ENCODE results near the gene SLC43A3. TPM values are rescaled to one million over a fixed set of nuclear protein-coding genes. Genes with fewer than 3 reads are reported as not detected.
A peak's percentile ranks its signal among the peaks of the same experiment; 100 is the strongest.
"Not testable (repeated sequence)": the region's sequence is repeated elsewhere in the genome, so short reads cannot be mapped to it uniquely, and the experiment has no call there.

The SLC43A3 gene
- total RNA-seq, 1 donor from 2014 or later = 117 TPM

DNA sequence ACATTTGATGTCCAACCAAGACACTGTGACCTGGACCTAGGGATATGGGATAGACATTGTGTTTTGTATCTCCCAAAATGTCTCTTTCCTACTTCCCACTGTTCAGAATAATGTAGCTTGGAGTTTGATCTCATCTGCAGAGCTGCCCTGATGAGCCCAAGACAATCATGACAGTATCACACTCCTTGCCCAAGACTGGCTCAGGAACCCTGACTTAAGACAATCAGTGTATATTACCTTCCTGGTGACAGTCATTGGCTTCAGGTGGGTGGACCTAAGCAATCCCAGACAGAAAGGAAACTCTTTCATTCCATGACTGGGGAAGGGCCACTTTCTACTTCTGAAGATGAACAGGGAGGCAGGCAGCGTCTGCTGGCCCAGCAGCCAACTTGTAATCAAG lies 19.1 kb upstream of the SLC43A3 start:
- no peaks in the 10 kb centered on the region for H3K27me3 ChIP-seq
- no peaks in the 10 kb centered on the region for H3K9me3 ChIP-seq
- no peaks in the 10 kb centered on the region for H3K4me1 ChIP-seq
- TF ChIP-seq, protein P1, sequence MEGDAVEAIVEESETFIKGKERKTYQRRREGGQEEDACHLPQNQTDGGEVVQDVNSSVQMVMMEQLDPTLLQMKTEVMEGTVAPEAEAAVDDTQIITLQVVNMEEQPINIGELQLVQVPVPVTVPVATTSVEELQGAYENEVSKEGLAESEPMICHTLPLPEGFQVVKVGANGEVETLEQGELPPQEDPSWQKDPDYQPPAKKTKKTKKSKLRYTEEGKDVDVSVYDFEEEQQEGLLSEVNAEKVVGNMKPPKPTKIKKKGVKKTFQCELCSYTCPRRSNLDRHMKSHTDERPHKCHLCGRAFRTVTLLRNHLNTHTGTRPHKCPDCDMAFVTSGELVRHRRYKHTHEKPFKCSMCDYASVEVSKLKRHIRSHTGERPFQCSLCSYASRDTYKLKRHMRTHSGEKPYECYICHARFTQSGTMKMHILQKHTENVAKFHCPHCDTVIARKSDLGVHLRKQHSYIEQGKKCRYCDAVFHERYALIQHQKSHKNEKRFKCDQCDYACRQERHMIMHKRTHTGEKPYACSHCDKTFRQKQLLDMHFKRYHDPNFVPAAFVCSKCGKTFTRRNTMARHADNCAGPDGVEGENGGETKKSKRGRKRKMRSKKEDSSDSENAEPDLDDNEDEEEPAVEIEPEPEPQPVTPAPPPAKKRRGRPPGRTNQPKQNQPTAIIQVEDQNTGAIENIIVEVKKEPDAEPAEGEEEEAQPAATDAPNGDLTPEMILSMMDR (IDR thresholded peaks at IDR 0.05) = no peak
- no peak for DNase-seq
- H3K27ac ChIP-seq = no peak overlapping the region
- no peak for ATAC-seq
- intact Hi-C loops (cut with DNase I) = no loop called here
- no peaks in the 10 kb centered on the region for H3K36me3 ChIP-seq
- no peak overlapping the region for H3K4me3 ChIP-seq

DNA sequence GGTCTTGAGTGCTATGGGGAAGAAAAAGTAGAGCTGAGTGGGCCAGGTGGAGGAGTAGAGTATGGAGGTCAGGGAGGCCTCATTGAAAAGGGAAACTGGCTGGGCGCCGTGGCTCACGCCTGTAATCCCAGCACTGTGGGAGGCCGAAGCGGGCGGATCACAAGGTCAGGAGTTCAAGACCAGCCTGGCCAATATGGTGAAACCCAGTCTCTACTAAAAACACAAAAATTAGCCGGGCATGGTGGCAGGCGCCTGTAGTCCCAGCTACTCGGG lies 18.1 kb upstream of the SLC43A3 start:
- intact Hi-C loops (cut with DNase I); ATAC-seq; H3K27ac ChIP-seq; H3K4me1 ChIP-seq; H3K36me3 ChIP-seq; DNase-seq; H3K9me3 ChIP-seq; H3K4me3 ChIP-seq; H3K27me3 ChIP-seq: not testable (repeated sequence)

DNA sequence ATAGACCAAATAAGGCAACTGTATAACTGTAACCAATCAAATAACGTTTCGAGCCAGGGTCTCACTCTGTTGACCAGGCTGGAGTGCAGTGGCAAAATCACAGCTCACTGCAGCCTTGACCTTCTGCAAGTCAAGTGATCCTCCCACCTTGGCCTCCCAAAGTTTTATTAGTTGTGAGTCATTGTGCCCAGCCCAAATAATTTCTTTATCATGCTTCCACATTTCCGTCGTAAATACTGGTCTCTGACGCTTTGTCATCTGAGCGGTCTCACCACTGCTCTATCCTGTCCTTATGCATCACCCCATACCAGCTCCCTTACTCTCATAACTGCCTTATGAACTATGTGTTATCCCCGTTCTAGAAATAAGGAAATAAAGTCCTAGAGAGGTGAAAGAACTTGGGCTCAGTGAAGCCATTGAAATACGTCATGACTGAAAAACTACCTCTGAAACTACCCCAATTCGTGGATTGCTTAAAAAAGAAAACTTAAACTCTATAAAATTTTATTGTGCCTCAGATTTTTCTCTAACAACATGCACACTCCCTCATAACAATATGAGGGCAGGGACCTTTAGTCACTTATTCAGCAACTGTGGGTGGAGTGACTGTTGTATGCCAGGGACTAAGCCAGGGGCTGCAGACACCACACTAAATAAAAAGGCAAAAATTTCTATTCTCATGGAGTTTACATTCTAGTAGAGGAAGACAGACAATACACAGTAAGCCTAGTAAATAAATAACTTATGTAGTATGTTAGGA lies 17.6 kb upstream of the SLC43A3 start:
- DNase-seq (no peak), ATAC-seq (no peak)
- Histone ChIP-seq H3K4me3 (no peak overlapping the region), H3K4me1 (no peaks in the 10 kb centered on the region), H3K36me3 (no peaks in the 10 kb centered on the region), H3K27me3 (no peaks in the 10 kb centered on the region), H3K9me3 (no peaks in the 10 kb centered on the region), H3K27ac (no peak overlapping the region)
- intact Hi-C loops (cut with DNase I) = no loop called here
- TF ChIP-seq, protein P1 (IDR thresholded peaks at IDR 0.05) = no peak

DNA sequence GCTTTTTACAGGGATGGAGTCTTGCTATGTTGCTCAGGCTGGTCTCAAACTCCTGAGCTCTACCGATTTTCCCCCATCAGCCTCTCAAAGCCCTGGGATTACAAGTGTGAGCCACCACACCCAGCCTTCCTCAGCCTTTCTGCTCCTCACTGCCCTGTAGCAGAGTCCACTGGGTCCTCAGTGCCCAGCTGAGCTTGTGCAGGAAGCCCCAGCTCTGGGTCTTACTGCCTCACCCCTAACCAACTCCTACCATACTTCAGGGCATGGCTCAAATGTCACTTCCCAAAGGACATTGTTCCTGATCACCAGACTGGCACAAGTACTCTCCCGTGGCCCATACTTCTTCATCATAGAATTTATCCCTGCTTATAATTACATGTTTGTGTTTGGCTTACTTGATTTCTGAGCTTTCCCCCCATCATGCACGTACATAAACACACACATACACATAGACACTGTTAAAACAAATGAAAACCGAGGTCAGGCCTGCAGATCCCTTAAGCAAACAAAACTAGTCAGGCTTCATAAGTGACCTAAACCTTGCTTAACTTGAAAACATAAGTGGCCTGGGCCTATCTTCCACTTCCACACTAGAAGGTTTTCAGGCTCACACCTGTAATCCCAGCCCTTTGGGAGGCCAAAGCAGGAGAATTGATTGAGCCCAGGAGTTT lies 14.0 kb upstream of the SLC43A3 start:
- H3K36me3 ChIP-seq = no peaks in the 10 kb centered on the region
- H3K9me3 ChIP-seq = no peaks in the 10 kb centered on the region
- H3K4me3 ChIP-seq = no peak overlapping the region
- no peak for DNase-seq
- H3K27me3 ChIP-seq = no peaks in the 10 kb centered on the region
- peak; percentile 64 for ATAC-seq
- intact Hi-C loops (cut with DNase I) = no loop called here
- TF ChIP-seq, protein P1 (IDR thresholded peaks at IDR 0.05) = no peak
- H3K4me1 ChIP-seq = no peaks in the 10 kb centered on the region
- H3K27ac ChIP-seq = no peak overlapping the region

DNA sequence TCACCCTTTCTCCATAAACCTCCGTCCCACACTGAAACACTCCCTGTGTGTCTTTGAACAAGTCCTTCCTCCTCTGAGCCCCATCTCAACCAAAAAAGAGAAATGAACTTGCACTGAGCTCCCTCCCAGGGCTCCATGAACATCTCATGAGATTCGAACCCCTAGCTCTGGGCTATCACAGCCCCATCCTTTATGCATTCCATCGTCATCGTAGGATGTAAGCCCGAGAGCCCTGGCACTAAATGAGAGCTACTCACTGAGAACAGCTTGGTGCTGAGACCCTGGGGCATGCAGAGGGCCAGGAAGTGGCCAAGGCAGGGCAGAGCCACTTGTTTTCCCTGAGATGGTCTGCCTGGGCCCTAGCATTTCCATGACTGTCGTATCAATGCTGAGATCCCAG lies 12.9 kb upstream of the SLC43A3 start:
- TF ChIP-seq, protein P1 (IDR thresholded peaks at IDR 0.05) = no peak
- no peaks in the 10 kb centered on the region for H3K36me3 ChIP-seq
- H3K4me3 ChIP-seq = no peak overlapping the region
- ATAC-seq = no peak
- no peak for DNase-seq
- no peaks in the 10 kb centered on the region for H3K9me3 ChIP-seq
- intact Hi-C loops (cut with DNase I) = no loop called here
- H3K27me3 ChIP-seq = no peaks in the 10 kb centered on the region
- H3K27ac ChIP-seq = no peak overlapping the region
- peaks cover 7% of the 10 kb centered on the region for H3K4me1 ChIP-seq

DNA sequence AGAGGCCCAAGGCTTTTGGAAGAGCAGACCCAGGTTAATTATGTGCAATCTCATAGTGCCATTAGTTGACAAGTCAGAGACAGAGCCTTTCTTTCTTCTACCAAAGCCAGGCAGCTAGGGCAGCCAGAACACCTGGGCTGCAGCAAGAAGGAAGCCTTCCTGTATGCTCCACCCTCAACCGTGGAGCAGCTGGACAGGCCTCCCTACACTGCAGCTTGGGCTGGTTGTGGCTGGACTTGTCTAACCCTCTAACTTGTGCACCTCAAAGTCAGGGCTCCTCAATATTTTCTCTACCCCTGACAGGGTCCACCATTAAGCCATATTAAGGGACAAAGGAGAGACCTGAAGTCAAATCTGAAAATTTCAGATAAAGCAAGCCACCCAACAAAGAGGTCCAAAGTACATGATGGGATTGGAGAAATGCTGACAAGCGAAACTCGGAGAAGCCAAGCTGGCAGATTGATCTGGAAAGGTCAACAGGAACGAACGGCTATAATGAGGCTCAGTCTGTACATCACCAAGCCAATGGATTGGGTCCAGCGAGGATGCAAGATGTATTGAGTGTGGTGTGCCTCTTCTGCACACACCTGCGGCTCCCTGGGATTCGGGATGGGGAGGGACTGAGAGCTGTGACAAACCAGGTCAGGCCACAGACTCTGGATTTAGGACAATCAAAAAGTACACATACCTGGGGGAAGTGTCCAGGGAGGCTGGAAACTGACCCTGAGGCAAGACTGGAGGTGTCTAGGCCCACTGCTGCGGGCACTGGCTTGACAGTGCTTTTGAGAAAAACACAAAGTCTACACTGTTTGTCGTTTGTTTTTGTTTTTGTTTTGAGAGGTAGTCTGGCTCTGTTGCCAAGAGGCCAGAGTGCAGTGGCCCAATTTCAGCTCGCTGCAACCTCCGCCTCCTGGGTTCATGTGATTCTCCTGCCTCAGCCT lies 11.7 kb upstream of the SLC43A3 start:
- H3K36me3 ChIP-seq = no peaks in the 10 kb centered on the region
- ATAC-seq (no peak), DNase-seq (no peak)
- intact Hi-C loops (cut with DNase I) = no loop called here
- H3K27ac ChIP-seq = no peak overlapping the region
- H3K4me3 ChIP-seq = no peak overlapping the region
- H3K4me1 ChIP-seq = peaks cover 15% of the 10 kb centered on the region
- H3K27me3 ChIP-seq = no peaks in the 10 kb centered on the region
- TF ChIP-seq, protein P1 (IDR thresholded peaks at IDR 0.05) = no peak
- no peaks in the 10 kb centered on the region for H3K9me3 ChIP-seq
